GM18858 (cell line): ENCODE data around the gene ARHGAP24.
"Not testable (repeated sequence)": the region's sequence is repeated elsewhere in the genome, so short reads cannot be mapped to it uniquely, and the experiment has no call there.

Experiments
- ATAC-seq: cut with Tn5 transposase; IDR thresholded peaks from one replicate; pipeline ENCODE4 v1.9.1; 2021; ENCODE audit not compliant: unreplicated experiment

ARHGAP24 gene

DNA sequence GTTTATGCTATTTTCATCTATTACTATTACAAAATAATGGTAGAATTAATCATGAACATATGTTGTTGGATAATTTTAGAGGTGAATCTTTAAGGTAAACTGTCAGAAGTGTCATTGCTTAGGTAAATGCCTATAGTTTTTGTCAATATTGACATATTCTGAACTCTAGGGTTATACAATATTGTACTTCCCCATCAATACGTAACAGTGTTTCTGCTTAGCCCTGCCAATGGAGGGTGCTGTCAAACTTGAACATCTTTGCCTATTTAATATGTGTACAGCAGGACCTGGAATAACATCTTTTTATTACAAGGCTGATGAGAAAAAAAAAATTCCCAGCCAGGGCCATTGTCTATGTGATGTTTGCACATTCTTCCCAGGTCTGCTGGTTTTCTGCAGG, 40.8 kb downstream of the ARHGAP24 start:
- no peak for ATAC-seq

DNA sequence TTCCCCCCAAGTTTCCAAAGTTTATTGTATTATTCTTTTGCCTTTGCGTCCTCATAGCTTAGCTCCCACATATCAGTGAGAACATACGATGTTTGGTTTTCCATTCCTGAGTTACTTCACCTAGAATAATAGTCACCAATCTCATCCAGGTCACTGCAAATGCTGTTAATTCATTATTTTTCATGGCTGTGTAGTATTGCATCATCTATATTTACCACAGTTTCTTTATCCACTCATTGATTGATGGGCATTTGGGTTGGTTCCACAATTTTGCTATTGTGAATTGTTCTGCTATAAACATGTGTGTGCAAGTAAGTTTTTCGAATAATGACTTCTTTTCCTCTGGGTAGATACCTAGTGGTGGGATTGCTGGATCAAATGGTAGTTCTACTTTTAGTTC, 43.6 kb downstream of the ARHGAP24 start:
- not testable (repeated sequence) for ATAC-seq

DNA sequence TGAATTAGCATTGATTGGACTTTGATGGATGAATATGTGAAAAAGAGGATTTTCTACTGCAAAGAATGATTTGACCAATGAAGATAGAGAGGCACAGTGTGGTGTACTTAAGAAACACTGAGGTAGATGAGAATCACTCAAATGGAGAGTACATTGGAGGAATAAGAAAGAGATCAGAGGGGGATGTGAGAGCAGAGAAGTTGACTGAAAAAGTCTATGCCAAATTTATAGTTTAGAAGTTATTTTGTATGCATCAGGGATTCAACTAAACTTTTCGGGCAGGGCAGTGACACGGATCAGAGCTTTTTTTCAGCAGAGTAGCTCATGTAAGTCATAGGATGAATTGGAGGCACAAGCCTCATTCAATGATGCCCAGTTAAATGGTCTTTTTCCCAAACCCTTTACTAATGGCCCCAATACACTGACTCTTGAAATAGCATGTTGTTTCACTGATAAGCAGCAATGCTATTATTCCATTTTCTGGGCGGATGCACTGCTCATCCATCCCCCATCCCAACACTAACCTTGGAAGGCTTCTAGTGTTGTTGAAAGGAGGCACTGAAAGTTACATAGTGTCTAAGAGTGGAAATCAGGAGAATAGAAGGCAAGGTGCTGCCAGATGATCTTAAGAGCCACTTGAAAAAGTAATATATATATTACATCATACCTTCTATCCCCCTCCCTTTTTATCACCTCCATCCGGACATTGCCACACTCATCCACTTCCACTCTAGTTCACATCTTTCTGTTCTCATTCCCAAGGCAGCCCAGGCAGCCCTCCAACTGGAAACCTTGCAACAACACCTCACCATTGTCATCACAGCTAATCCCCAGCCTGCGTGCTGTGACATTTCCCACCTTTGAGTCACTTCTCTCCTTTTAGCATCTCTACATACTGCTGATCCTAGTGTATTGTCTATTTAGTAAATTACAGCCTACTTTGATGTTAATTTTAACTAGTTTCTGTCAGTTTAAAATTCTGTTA, 46.1 kb downstream of the ARHGAP24 start:
- no peak for ATAC-seq

DNA sequence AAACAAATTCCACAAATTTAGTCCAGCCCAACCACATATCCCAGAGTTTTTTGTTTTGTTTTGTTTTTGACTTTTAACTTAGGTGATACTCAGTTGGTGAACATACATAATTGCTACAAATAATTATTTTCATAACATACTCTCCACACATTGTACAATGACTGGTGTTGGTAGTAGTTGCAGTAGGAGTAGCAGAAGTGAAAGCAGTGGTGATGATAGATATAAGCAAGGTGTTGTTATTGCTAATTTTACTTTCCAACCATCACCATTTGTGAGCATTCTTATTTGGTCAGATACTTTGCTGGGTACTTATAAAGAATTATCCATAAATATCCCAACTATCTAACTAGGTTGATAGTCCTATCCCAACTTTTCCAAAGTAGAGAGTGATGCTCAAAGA, 47.3 kb downstream of the ARHGAP24 start:
- ATAC-seq = peak; percentile 76

DNA sequence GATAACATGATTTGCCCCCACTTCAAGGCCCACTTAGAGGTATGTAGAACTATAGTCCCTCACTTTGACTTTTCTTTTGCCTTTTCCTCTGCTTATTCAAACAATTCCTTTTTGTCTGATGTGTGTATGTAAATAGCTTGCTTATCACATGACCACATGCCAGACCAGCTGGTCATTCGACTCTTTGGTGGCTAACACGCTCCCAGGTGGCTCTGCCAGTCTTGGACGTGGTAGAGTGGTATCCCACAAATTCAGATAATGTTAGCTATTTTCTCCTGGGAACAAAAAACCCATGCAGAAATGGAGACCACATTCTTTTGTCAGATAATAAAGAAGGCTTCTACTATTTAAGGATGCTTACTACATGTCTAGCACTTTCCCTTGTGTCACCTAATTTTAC, 47.9 kb downstream of the ARHGAP24 start:
- ATAC-seq = no peak

DNA sequence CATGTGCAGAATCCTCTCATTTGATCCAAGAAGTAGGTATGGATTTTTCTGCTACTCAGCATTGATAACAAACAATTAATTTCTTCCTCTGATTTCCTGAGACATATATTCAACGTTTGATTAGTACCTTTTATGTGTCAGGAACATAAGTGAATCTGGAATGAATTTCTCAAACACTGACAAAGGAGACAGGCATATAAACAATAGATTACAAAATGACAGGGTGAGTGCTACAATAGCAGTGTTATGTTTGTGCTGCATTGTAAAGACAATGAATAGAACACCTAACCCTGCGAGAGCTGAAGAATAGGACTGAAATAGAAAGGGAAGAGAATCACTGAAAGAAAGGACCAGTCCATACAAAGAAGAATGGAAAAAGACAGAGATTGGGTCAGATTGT, 52.9 kb downstream of the ARHGAP24 start:
- no peak for ATAC-seq

DNA sequence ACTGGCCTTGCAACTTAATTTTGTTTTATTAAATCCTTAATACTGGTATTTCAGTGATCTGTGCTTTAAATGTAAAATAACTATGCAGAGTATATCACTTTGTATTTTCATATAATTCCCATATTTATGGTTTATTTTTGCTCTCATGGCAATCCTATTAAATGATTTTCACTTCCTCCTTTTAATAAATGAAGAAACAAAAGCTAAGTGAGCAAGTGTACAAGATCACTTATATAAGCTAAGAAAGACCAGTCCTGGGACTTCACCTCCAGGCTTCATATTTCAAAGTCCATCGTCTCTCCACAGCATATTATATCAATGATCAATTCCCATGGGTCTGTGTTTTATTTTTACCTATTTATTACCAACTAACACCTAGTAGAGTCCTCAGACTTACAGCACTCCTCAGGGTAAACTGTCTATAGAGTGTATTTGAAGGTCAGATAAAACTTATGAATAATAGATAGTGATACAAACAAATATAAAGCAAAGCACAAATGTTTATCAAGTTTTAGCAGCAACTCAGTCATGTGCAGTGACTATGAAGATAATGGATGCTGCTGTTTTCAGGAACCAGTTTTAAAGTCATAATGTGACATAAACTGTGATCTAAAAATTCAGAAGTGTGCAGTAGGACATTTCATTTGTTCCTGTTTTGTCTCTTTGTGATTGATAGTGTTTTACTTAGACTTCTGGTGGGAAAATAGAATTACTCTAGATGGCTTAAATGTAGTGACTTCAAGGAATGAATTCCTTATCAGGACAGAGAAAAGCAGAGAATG, 56.8 kb downstream of the ARHGAP24 start:
- no peak for ATAC-seq

DNA sequence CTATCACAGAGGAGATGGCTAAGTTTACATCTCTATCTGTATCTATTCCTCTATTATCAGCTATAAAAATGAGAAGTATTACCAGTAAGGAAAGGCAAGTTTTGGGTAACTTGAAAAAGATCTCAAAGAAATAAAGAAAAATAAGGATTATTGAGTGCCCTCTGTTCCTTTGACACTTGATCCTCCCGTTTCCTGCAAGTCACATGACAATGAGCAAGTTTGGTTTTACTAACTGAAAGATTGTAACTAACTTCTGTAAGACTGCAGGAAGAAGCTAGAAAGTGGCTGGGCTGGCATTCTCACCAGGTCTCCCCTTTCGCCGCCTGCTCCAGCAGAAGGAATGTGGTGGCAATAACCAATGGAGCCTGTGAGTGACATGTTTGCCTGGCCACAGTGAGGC, 59.2 kb downstream of the ARHGAP24 start:
- no peak for ATAC-seq

DNA sequence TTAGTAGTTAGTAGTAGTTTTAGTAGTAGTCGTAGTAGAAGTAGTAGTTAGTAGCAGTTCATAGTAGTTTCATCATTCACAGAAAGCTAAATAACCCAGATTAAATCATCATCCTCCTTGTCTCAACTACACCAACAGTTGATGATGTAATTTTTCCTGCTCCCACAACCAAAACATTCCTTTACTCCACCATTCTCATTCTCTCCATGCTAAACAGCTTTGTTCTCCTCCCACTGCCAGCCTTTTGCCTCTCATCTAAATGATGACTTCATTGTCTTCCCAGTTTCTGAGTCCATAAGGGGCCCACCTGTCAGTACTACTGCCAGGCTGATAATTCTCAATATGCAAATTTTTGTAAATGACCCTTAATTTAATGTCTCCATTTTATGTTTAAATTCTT, 68.9 kb downstream of the ARHGAP24 start:
- ATAC-seq = no peak

DNA sequence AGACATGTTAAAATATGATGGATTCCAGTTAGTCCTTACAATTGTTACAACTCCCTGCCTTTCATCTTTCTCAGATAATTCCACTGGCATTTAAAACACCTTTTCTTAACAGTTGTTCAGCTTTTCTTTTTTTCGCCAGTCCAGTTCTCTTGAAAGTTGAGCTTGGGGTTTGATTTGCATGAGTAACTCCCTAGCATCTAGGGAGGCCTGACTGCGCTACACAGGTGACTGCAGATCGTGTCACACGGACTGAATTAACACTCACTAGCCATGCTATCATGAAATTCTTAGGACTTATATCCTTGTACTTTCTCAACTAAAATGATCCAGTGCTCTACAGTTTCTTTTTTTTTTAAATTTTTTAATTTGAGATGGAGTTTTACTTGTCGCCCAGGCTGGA, 69.8 kb downstream of the ARHGAP24 start:
- no peak for ATAC-seq

DNA sequence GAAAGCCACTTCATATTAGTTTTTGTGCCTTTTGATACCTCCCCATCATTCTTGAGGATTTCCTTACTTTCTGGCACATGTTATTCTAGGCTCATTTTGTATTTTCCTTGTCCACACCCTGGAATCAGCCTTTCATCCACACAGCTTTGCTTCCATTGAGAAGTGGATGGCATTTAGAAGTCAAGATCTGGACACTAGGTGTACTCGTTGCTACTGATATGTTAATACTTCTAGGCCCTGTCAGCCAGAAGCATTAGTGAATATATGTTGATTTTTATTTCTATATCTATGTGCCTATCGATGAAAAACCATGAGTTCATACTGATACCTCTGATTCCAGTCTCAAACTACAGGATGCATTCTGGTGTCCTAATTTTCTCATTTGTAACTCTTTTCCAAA, 73.2 kb downstream of the ARHGAP24 start:
- no peak for ATAC-seq

DNA sequence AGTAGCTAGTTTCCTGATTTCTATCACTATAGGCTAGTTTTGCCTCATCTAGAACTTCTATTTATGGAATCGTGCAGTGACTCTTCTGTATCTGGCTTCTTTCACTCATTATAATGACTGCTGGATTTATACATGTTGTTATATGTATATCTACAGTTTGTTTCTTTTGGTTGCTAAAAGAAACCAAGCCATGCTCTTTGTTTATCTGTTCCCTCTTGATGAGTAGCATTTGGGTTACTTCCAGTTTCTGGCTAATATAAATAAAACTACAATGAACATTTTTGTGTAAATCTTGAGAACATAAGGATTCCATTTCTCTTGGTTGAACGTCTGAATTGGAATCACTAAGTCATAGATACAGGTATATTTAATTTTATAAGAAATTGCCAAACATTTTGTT, 73.9 kb downstream of the ARHGAP24 start:
- ATAC-seq = no peak

DNA sequence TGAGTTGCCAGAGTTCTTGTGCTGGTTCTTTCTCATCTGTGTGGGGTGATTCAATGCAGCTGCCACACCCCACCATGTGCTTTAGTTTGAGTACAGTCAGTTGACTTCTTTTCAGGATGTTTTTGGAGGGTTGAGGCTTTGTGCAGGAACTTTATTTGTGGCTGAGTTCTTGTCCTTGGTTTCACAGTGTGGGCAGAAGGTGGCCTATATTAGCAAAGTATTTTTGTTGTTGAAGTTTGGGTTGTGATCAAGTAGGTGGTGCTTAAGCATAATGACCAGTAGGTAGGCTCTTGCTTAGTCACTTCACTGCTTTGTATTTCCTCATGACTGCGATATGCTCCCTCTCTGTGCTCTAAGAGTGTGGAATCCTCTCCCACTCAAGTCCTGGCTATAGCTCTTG, 80.3 kb downstream of the ARHGAP24 start:
- peak; percentile 39 for ATAC-seq

DNA sequence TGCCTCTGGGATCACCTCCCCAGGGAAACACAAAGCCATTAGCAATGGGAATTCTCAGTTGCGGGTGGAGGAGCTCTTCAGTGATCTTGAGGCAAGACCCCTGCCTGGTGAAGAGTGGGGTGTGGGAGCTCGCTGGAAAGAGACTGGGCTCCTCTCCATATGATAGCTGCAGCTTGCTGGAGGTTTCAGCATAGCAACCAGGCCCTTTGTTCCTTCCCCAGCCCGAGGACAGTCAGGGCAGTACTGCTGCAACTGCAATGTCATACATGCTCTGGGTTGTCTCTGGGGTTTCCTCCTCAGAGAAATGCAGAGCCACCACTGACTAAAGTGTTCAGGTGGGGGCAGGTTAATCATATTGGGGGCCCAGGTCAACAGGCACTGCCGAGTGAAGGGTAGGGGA, 81.3 kb downstream of the ARHGAP24 start:
- ATAC-seq = peak; percentile 27

DNA sequence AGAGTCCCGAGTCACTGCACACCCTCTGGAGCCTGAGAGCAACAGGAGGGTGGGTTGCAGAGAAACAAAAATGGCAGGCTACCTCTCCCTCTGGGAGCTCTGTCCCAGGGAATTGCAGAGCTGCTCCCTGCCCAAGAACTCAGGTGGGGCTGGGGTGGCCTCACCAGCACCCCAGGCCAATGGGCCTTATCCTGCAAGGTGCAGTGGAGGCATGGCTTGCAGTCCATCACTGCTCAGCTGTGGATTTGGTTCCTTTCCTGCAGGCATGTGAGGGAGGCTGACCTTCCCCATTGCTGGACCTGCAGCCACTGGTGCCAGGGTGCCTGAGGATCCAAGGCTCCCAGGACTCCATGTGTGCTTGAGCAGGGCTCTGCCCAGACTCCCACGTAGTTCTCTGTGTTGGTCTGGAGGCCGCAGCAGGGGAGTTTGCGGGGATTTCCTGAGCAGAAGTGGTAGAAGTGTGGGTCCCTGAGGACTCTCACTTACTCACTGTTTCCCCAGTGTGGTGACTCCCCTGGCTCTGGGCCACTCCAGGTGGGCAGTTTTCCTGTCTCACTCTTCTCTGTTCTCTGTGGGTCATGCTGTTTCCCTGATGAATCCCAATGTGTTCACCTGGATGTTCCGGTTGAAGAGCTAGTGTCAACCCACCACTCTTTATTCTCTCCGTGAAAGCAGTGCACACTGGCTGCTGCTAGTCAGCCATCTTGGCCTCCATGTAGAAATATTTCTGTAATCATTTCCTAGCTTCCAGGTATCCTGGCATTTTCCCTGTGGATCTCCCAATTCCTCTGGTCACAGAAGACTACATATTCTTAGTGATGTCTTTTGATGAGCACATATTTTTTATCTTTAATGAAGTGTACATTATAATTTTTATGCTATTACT, 82.3 kb downstream of the ARHGAP24 start:
- ATAC-seq = peak; percentile 86

DNA sequence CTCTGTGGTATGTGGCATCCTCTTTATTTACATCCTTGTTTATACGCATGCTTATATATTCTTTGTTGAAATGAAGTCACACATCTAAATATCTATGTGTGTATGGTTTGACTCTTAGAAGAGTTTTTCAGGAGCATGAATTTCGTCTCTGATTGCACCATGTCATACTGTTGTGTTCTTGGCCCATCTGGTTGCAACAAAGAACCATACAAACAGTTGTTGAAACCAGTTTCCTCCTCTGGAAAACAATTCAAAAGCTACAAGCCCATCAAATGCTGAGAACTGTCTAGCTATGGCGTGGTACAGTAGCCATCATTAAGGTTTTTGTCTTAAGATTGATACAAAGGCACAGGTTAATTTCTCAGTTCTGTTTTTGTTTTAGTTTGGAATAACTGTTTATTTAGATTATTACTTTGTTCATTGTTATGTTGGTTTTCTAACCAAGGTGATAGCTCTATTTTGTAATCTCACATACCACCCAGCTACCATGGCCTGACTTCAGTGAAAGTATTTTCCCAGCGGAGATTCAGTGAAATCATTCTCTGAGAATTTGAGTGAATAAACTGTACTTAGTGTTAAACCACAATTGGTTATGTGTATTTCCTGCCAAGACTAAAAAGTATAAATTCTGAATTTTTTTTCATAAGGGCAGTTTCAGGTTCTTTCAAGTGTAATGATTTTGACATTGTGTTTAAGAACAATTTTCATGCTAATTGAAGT, 91.0 kb downstream of the ARHGAP24 start:
- no peak for ATAC-seq

DNA sequence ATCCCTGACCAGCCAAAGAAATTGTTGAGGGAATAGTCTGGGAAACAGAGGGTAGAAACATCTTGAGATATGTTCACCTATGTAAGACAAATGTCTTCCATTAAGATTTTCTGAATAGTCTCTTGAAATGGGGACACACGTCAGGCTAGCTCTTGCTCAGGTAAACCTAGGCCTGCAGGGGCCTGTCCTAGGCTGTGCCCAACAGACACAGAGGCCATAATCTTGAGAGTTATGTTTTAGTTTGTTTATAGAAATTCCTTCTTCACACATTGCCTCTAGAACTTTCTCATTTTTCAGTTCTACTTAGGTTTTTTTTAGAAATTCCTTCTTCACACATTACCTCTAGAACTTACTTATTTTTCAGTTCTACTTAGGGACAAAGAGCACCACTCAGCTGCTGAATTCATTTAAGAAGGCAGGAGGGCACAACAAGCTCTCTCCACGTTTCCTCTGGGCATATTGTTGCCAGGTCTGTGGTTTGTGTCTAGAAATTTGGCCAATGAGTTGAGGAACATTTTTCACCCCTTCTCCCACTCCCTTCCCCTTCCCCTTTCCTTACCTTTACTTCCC, 94.9 kb downstream of the ARHGAP24 start:
- peak; percentile 49 for ATAC-seq

DNA sequence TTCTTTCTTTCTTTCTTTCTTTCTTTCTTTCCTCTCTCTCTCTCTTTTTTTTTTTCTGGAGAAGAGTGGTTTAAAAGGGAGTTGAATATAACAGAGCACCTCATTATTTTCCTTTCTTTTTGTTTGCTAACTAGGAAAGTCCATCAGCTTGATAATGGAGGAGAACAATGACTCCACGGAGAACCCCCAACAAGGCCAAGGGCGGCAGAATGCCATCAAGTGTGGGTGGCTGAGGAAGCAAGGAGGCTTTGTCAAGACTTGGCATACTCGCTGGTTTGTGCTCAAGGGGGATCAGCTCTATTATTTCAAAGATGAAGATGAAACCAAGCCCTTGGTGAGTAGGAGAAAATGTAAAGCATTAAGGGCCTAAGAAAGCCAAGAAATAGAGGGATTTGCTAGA, 95.4 kb downstream of the ARHGAP24 start:
- ATAC-seq = no peak

DNA sequence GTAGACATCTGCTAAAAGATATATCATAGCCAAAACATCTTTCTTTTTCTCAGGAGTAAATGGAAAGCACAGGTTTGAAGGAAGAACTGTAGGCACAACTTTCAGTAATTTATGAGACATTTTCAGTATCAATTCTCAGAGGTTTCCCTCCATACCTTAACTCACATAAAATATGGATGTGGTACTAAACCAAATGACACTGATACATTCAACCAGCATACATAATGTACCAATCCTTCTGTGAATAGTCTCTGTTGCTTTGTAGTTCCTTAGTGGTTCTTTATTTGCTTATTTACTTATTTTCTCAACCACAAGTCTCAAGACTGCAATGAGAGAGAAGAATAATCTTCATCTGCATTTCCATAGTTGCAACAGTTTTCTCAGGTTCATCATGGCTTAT, 96.1 kb downstream of the ARHGAP24 start:
- peak; percentile 42 for ATAC-seq

DNA sequence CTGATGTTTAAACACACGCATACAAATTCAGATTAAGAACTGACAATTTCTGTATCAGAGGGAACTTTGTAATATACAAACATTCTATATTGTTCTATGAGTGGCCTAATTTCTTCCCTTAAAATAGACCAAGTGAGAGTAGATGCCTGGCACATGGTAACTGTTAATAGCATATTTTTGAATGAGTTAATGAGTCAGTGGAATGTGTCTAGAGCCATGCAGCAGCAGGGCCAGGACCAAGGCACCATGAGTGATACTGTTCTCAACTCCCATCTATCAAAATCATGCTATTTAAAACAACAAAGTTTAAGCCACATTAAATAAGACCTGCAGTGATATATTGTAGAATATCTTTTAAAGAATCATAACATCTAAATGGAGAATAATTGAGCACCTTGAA, 98.3 kb downstream of the ARHGAP24 start:
- no peak for ATAC-seq
